Peyer's patch (tissue), 4 donors: ENCODE data around the gene YARS1. TPM values are rescaled to one million over a fixed set of nuclear protein-coding genes. Genes with fewer than 3 reads are reported as not detected.

ENCODE experiments used
- DNase-seq, 3 donors: peaks; one replicate each; pipeline ENCODE4 v3.0.0-alpha.2; 2017 to 2019
- H3K27ac ChIP-seq, 4 donors: fragments of 200-600 bp; sonication (generic); one replicate each; pipeline ENCODE4 v1.5.1; 2016 to 2019
- H3K27me3 ChIP-seq, 2 donors: fragments of 200-600 bp; sonication (generic); one replicate each; pipeline ENCODE4 v1.5.1; 2019
- H3K36me3 ChIP-seq, 3 donors: fragments of 200-600 bp; sonication (generic); one replicate each; pipeline ENCODE4 v1.5.1; 2016 to 2019
- H3K4me1 ChIP-seq, 4 donors: fragments of 200-600 bp; sonication (generic); one replicate each; pipeline ENCODE4 v1.5.1; 2016 to 2019
- H3K4me3 ChIP-seq, 4 donors: fragments of 200-600 bp; sonication (generic); 1 replicate in 3 of 4; 2 replicates in 1 of 4; pipeline ENCODE4 v1.5.1; 2016 to 2019; ENCODE audit warnings: mild to moderate bottlenecking in 1 of 4
- H3K9me3 ChIP-seq, 4 donors: fragments of 200-600 bp; sonication (generic); one replicate each; pipeline ENCODE4 v1.5.1; 2016 to 2019; ENCODE audit warnings: mild to moderate bottlenecking in 1 of 4
- POLR2A ChIP-seq, 2 donors: fragments of 450-650 bp; IDR thresholded peaks; one replicate each; pipeline ENCODE4 v1.5.1; 2017; ENCODE audit warnings: antibody characterized with exemption in 2 of 2, mild to moderate bottlenecking in 2 of 2, moderate library complexity in 2 of 2
- total RNA-seq, 4 donors: library from RNA; depleted of rRNA; stranded (reverse); fragments of >200 nt; gene quantifications; one replicate each; pipeline ENCODE4 v1.1.0, GENCODE V29; 2016
- TF ChIP-seq, protein P1 (sequence below), 6 experiments: fragments of 450-650 bp in 4 of 6; fragments of 200-600 bp in 2 of 6; sonication (generic) in 1 of 6; IDR thresholded peaks; one replicate each; pipeline ENCODE4 v1.5.1; 2017 to 2019; ENCODE audit warnings: antibody characterized with exemption in 6 of 6, mild to moderate bottlenecking in 3 of 6, moderate library complexity in 1 of 6

YARS1 gene
- total RNA-seq, 4 donors from 2014 or later: 29.6 to 93.3 (median 50.4) TPM

GRCh38 chr1:32861904-32862695 lies 44.9 kb upstream of the YARS1 start:
- H3K4me1 ChIP-seq: no peaks in the 10 kb centered on the region
- H3K27me3 ChIP-seq: no peaks in the 10 kb centered on the region
- no peaks in the 10 kb centered on the region for H3K9me3 ChIP-seq
- no peak for TF ChIP-seq POLR2A (IDR thresholded peaks at IDR 0.05)
- TF ChIP-seq, protein P1, sequence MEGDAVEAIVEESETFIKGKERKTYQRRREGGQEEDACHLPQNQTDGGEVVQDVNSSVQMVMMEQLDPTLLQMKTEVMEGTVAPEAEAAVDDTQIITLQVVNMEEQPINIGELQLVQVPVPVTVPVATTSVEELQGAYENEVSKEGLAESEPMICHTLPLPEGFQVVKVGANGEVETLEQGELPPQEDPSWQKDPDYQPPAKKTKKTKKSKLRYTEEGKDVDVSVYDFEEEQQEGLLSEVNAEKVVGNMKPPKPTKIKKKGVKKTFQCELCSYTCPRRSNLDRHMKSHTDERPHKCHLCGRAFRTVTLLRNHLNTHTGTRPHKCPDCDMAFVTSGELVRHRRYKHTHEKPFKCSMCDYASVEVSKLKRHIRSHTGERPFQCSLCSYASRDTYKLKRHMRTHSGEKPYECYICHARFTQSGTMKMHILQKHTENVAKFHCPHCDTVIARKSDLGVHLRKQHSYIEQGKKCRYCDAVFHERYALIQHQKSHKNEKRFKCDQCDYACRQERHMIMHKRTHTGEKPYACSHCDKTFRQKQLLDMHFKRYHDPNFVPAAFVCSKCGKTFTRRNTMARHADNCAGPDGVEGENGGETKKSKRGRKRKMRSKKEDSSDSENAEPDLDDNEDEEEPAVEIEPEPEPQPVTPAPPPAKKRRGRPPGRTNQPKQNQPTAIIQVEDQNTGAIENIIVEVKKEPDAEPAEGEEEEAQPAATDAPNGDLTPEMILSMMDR (IDR thresholded peaks at IDR 0.05): no peak
- no peak for DNase-seq
- no peak overlapping the region for H3K4me3 ChIP-seq
- H3K36me3 ChIP-seq: peaks cover 0 to 24% (median 0%) of the 10 kb centered on the region in 3 donors
- no peak overlapping the region for H3K27ac ChIP-seq

GRCh38 chr1:32860566-32860965 lies 43.4 kb upstream of the YARS1 start:
- H3K4me1 ChIP-seq: no peaks in the 10 kb centered on the region
- no peak for DNase-seq

GRCh38 chr1:32859915-32860314 lies 42.8 kb upstream of the YARS1 start:
- no peak for TF ChIP-seq POLR2A (IDR thresholded peaks at IDR 0.05)
- TF ChIP-seq, protein P1 (IDR thresholded peaks at IDR 0.05): no peak
- no peak for DNase-seq
- Histone ChIP-seq H3K27ac (no peak overlapping the region), H3K4me1 (no peaks in the 10 kb centered on the region), H3K36me3 (peaks cover 0 to 37% (median 0%) of the 10 kb centered on the region in 3 donors), H3K4me3 (no peak overlapping the region), H3K9me3 (no peaks in the 10 kb centered on the region), H3K27me3 (no peaks in the 10 kb centered on the region)

More at GRCh38 chr1:32860566-32860965, 43.4 kb upstream of the YARS1 start:
- H3K27ac ChIP-seq: no peak overlapping the region
- no peaks in the 10 kb centered on the region for H3K27me3 ChIP-seq
- TF ChIP-seq, protein P1 (IDR thresholded peaks at IDR 0.05): no peak
- no peaks in the 10 kb centered on the region for H3K9me3 ChIP-seq
- H3K4me3 ChIP-seq: no peak overlapping the region
- H3K36me3 ChIP-seq: peaks cover 0 to 37% (median 0%) of the 10 kb centered on the region in 3 donors

DNA sequence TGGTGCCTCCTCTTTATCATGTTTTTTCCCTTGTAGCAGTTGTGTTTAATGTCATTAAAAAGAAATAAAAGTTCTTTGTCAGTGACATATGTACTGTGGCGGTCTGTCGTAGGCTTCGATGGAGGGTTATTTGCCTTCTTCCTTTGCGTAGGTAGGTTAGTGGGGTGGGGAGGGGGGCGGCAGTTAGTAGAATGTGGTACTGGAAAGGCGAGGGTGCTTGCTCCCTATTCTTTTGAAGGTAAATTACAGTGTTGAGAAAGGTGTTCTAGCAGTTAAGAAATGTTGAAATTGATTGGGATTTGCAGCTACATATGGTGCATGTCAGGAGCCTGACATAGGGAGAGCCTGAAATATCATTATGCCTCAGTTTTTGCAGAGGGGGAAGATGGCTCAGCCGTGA lies 41.6 kb upstream of the YARS1 start:
- peaks cover 0 to 37% (median 0%) of the 10 kb centered on the region in 3 donors for H3K36me3 ChIP-seq
- no peaks in the 10 kb centered on the region for H3K9me3 ChIP-seq
- no peak for TF ChIP-seq POLR2A (IDR thresholded peaks at IDR 0.05)
- TF ChIP-seq, protein P1 (IDR thresholded peaks at IDR 0.05): no peak
- H3K27ac ChIP-seq: no peak overlapping the region
- H3K27me3 ChIP-seq: no peaks in the 10 kb centered on the region
- no peaks in the 10 kb centered on the region for H3K4me1 ChIP-seq
- DNase-seq: no peak
- no peak overlapping the region for H3K4me3 ChIP-seq

DNA sequence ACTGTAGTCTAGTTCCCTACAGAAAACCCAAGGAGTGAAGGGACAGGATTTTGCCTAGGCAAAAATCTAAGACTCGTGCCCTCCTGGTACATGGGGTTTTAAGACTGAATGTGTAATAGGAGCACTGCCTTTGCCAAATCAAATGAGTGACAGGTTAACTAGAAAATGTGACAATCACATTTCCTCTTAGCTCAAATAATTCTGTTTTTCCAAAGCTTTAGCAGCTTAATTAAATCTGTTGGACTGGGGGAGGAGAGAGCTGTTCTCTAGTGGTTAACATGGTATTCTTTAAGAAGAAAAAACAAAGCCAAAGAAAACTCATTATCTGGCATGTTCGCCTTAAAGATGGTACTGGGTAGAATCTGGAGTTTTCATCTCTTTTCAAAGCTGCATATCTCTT lies 41.0 kb upstream of the YARS1 start:
- no peak for TF ChIP-seq POLR2A (IDR thresholded peaks at IDR 0.05)
- TF ChIP-seq, protein P1 (IDR thresholded peaks at IDR 0.05): no peak
- DNase-seq: no peak
- H3K4me1 ChIP-seq: no peaks in the 10 kb centered on the region
- H3K27ac ChIP-seq: no peak overlapping the region
- H3K36me3 ChIP-seq: peaks cover 0 to 36% (median 0%) of the 10 kb centered on the region in 3 donors
- no peaks in the 10 kb centered on the region for H3K27me3 ChIP-seq
- no peaks in the 10 kb centered on the region for H3K9me3 ChIP-seq
- no peak overlapping the region for H3K4me3 ChIP-seq
